IPS-18a (cell line): Measurements from ENCODE around the gene STX8.
"Not testable (repeated sequence)": the region's sequence is repeated elsewhere in the genome, so short reads cannot be mapped to it uniquely, and the experiment has no call there.

Experiments
- H3K27ac ChIP-seq: one replicate; pipeline ENCODE4 v1.5.1; 2013; ENCODE audit warnings: low read length
- H3K27me3 ChIP-seq: one replicate; pipeline ENCODE4 v1.6.1; 2013; ENCODE audit warnings: mild to moderate bottlenecking, low read length; ENCODE audit not compliant: control insufficient read depth, insufficient read depth
- H3K36me3 ChIP-seq: one replicate; pipeline ENCODE4 v1.6.1; 2013; ENCODE audit warnings: low read depth, low read length; ENCODE audit not compliant: control insufficient read depth
- H3K4me1 ChIP-seq: one replicate; pipeline ENCODE4 v1.6.1; 2013; ENCODE audit warnings: low read depth, low read length; ENCODE audit not compliant: control insufficient read depth
- H3K4me3 ChIP-seq: one replicate; pipeline ENCODE4 v1.5.1; 2013; ENCODE audit warnings: low read length
- H3K9ac ChIP-seq: one replicate; pipeline ENCODE4 v1.6.1; 2013; ENCODE audit warnings: mild to moderate bottlenecking, low read length, moderate library complexity
- H3K9me3 ChIP-seq: one replicate; pipeline ENCODE4 v1.6.1; 2013; ENCODE audit warnings: low read depth, low read length; ENCODE audit not compliant: control insufficient read depth

The STX8 gene

DNA sequence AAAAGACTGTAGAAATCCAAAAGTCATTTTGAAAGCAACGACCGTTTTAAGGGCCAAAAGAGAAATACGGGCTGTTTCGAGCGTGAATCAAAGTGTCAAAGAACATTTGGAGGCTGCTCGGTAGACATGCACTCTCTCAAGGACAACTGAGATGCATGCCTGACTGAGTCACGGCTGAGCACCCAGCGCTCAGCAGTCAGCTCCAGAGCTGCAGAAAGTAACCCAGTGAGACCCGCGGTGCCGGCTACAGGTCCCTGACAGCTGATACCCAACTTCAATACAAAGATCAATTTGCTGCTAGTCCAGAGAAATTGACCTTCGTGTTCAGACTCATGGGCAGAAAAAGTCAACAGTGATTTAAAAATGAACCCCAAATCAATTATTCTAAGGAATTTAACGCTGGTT, 214.9 kb downstream of the STX8 start:
- H3K36me3 ChIP-seq: no peaks in the 10 kb centered on the region
- H3K9ac ChIP-seq: no peak overlapping the region
- H3K9me3 ChIP-seq: no peaks in the 10 kb centered on the region
- H3K4me3 ChIP-seq: no peak overlapping the region
- no peaks in the 10 kb centered on the region for H3K27me3 ChIP-seq
- no peak overlapping the region for H3K27ac ChIP-seq
- H3K4me1 ChIP-seq: no peaks in the 10 kb centered on the region

DNA sequence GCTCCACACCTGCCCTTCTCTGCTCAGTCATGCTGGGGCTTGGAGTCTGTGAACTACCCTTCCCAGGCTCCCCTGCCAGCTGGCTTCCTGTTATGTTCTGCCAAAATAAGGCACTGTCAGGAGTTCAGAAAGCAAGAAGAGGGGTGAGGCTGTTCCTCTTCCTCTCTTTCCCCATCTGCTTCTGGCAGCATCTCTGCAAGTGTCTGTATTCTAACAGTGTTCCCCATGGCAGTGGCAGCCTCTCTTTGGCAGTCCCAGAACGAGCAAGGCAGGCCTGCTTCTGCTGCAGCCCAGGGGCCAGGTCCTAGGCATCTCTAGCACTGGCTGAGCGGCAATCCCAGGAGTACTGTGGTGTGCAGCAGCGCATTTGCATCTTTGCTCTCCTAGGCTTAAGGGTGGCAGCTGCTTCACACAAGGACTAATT, 219.1 kb downstream of the STX8 start:
- H3K4me1 ChIP-seq: no peaks in the 10 kb centered on the region
- H3K9ac ChIP-seq: no peak overlapping the region
- H3K4me3 ChIP-seq: no peak overlapping the region
- H3K27ac ChIP-seq: no peak overlapping the region
- H3K27me3 ChIP-seq: no peaks in the 10 kb centered on the region
- no peaks in the 10 kb centered on the region for H3K36me3 ChIP-seq
- H3K9me3 ChIP-seq: no peaks in the 10 kb centered on the region

DNA sequence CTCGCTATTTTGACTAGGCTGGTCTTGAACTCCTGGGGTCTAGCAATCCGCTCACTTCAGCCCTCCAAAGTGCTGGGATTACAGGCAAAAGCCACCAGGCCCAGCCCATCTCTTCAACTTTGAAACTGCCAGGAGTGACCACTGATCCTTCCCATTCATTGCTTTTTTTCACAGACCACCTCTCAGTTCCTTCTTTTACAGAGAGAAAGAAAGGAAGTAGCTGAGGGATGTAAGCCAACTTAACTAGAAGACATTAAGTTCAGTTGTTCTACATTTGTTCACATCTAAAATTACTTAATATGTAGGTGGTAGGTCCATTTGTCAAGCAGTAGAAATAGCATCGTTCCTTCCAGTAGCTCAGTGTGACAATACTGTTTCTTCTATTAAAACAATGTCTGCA, 219.8 kb downstream of the STX8 start:
- no peaks in the 10 kb centered on the region for H3K27me3 ChIP-seq
- no peak overlapping the region for H3K4me3 ChIP-seq
- H3K4me1 ChIP-seq: no peaks in the 10 kb centered on the region
- H3K9me3 ChIP-seq: no peaks in the 10 kb centered on the region
- H3K27ac ChIP-seq: no peak overlapping the region
- no peaks in the 10 kb centered on the region for H3K36me3 ChIP-seq
- H3K9ac ChIP-seq: no peak overlapping the region

DNA sequence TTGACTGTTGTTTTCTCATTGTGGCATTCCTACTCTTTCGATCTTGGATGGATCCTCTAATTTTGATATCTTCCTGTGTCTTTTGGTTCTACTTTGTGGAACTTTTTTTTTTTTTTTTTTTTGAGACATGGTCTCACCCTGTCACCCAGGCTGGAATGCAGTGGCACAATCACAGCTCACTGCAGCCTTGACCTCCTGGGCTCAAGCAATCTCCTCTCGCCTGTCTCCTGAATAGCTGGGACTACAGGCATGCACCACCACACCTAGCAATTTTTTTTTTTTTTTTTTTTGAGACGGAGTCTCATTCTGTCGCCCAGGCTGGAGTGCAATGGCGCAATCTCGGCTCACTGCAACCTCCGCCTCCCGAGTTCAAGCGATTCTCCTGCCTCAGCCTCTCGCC, 220.4 kb downstream of the STX8 start:
- not testable (repeated sequence) for H3K4me3 ChIP-seq, H3K27ac ChIP-seq, H3K27me3 ChIP-seq, H3K4me1 ChIP-seq, H3K9me3 ChIP-seq, H3K9ac ChIP-seq, H3K36me3 ChIP-seq

DNA sequence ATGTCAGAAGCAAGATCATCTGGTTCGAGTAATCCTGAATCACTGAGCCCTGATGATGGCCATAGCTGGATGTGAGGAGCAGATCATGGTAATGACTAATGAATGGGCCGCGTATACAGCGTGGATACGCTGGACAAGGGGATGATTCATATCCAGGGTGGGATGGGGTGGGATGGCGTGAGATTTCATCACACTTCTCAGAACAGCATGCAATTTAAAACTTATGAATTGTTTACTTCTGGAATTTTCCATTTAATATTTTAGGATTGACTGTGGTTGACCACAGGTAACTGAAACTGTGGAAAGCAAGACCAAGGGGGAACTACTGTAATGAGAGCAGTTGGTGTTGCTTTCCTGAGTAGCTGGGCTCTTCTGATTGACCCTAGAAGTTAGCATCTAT, 225.5 kb downstream of the STX8 start:
- Histone ChIP-seq H3K9ac (no peak overlapping the region), H3K9me3 (no peaks in the 10 kb centered on the region), H3K27ac (no peak overlapping the region)

DNA sequence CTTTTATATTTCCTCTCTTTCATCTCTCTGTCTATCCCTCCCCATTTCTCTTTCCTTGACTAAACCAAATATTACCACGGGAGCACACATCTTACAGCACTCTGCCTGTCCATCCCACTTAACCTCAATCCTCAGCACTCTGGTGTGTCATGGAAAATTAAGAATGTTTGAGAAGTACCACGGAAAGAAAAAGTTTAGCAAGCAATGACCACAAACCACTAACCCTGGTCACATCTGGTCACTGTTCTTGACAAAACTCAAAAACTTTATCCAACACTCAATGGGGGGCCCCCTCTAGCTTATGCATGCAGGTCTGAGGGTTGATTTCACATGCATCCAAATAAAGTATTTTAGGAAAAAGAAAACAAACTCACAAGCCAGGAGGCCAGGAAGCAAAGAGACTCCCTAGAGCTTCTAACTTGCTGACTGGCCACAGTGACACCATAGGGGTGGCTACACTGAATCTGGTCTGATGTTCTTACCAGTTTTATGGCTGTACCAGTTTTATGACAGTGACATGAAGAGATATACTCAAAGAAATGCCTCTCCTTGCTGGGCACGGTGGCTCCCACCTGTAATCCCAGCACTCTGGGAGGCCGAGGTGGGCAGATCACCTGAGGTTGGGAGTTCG, 229.2 kb downstream of the STX8 start:
- Histone ChIP-seq H3K27me3 (no peaks in the 10 kb centered on the region), H3K9me3 (no peaks in the 10 kb centered on the region), H3K27ac (no peak overlapping the region)

More for the DNA sequence above, 225.5 kb downstream of the STX8 start:
- Histone ChIP-seq H3K4me3 (no peak overlapping the region), H3K36me3 (no peaks in the 10 kb centered on the region), H3K27me3 (no peaks in the 10 kb centered on the region), H3K4me1 (no peaks in the 10 kb centered on the region)

DNA sequence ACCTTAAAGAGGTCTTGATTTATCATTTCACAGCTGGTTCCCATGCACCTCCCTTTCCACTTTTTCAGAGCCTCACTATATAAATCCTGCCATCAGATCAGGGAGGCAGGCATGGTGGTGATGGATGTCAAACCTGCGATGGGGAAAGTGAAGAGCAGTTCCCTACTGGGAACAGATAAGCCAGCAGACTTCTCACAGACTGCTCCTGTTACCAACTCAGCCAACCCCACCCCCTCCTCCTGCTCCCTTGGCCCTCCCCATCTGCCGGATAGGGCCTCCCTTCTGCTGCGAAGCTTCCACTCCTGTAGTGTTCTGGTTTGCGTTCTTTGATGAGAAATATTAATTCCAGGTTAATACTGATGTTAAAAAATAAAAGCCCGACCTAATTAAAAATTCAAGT, 232.1 kb downstream of the STX8 start:
- Histone ChIP-seq H3K27ac (no peak overlapping the region), H3K9me3 (no peaks in the 10 kb centered on the region), H3K27me3 (no peaks in the 10 kb centered on the region), H3K4me1 (peaks cover 8% of the 10 kb centered on the region), H3K36me3 (no peaks in the 10 kb centered on the region), H3K9ac (no peak overlapping the region), H3K4me3 (no peak overlapping the region)

More for the DNA sequence above, 229.2 kb downstream of the STX8 start:
- Histone ChIP-seq H3K4me1 (peaks cover 8% of the 10 kb centered on the region), H3K9ac (no peak overlapping the region), H3K36me3 (no peaks in the 10 kb centered on the region), H3K4me3 (no peak overlapping the region)

DNA sequence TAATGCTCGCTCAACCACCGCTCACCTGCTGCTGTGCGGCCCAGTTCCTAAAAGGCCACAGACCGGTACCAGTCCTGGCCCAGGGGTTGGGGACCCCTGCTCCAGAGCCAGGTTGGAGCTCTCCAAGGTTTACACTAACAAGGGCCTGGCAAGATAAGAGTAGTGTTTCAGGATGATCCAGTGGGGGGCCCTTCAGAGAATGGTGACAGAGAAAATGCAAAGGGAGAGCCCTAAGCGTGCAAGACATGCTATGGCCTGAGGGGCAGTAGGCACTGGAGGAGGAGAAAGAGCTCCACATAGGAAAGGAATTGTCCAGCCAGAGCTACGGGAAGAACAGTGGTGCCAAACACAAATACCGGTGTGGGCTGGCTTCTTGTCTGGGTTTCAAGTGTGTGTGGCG, 233.4 kb downstream of the STX8 start:
- Histone ChIP-seq H3K27ac (no peak overlapping the region), H3K9me3 (no peaks in the 10 kb centered on the region), H3K4me1 (peaks cover 8% of the 10 kb centered on the region), H3K36me3 (no peaks in the 10 kb centered on the region), H3K4me3 (no peak overlapping the region), H3K9ac (no peak overlapping the region), H3K27me3 (no peaks in the 10 kb centered on the region)

DNA sequence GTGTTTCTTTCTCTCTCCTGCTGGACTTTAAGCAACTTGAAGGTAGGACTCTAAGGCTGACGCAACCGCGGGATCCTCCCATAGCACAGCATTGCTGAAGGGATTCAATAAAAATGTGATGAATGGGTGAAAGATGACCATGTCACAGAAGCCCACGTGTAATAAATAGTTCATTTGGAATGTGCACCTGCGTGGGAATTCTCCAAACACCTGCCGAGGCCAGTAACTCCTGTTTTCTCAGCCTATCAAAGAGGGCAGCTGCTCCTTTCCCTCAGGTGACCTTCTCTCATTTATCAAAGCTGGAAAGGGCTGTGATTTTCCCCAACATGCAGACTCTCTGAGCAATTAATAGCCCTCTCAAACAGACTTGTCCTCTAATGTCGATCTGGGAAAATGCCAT, 235.7 kb downstream of the STX8 start:
- no peak overlapping the region for H3K4me3 ChIP-seq
- H3K9me3 ChIP-seq: peaks cover 4% of the 10 kb centered on the region
- H3K27me3 ChIP-seq: no peaks in the 10 kb centered on the region
- no peak overlapping the region for H3K27ac ChIP-seq
- H3K4me1 ChIP-seq: peaks cover 8% of the 10 kb centered on the region
- H3K9ac ChIP-seq: no peak overlapping the region
- H3K36me3 ChIP-seq: no peaks in the 10 kb centered on the region

DNA sequence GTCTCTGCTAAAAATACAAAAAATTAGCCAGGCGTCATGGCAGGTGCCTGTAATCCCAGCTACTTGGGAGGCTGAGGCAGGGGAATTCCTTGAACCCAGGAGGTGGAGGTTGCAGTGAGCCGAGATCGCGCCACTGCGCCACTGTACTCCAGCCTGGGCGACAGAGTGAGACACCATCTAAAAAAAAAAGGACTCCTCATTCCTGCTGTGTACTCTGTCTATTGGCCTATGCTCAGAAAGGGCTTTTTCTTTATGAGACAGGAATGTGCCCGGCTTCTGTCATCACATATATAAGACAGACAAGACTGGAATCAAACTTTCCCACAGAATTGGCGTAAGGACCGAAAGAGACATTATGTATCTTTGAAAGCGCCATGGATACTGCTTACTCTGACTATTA, 236.1 kb downstream of the STX8 start:
- not testable (repeated sequence) for H3K4me1 ChIP-seq, H3K36me3 ChIP-seq, H3K27me3 ChIP-seq, H3K9ac ChIP-seq, H3K9me3 ChIP-seq, H3K27ac ChIP-seq, H3K4me3 ChIP-seq

DNA sequence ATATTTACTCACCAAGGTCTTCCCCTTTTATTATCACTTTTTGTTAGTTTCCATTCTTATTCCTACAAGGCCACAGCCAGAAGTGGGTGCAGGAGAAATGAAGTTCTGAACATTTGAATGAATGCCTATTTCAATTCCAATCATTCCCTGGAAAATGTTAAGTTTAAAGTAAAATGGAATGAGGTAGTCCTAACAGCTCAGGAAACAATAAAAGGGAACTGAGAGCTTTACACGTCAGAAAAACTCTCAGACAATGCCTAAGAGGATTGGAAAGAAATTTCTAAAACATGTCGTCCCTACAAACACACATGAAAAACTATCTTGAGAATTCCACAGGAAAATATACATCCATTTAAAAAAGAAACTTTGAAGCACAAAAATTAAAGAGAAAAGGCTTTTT, 238.8 kb downstream of the STX8 start:
- Histone ChIP-seq H3K4me3 (no peak overlapping the region), H3K9me3 (peaks cover 9% of the 10 kb centered on the region), H3K27me3 (peaks cover 5% of the 10 kb centered on the region), H3K9ac (no peak overlapping the region), H3K36me3 (no peaks in the 10 kb centered on the region), H3K4me1 (peaks cover 5% of the 10 kb centered on the region), H3K27ac (no peak overlapping the region)

DNA sequence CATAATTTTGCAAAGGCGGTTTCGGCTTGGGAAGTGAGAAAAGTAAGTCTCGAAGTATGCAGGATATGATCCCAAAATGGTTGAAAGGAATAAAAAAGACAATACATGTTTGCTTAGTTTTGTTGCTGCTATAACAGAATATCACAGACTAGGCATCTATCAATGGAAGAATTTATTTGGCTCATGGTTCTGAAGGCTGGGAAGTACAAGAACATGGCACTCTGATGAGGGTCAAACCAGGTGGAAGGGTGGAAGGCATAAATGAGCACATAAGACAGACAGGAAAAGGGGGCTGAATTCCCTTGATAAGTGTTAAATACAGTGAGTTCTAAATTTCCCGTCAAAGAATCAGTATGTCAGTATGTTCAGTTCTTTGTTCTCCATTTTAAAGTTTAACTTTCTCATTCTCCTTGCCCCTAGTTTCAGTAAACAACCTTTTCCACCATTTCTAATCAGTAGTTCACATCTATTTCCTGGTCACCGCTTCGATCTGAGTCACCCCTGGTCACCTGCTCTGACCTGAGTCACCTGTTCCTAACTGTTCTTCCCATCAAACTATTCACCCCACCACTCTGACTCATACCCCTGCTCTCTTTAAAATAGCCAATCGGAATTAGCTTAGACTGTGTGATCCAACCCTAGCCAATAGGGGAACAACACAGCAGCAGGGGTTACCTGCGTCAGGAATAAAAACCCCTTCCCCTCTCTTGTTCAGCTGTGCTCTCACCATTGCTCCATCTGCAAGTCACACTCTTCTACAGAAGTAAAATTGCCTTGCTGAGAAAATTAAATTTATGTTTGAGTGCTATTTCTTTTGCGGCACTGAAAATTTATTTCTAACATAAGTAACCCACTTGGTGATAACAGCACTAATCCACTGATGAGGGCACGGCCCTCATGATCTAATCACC, 240.8 kb downstream of the STX8 start:
- no peak overlapping the region for H3K9ac ChIP-seq
- H3K27me3 ChIP-seq: peaks cover 12% of the 10 kb centered on the region
- H3K4me1 ChIP-seq: peaks cover 25% of the 10 kb centered on the region
- H3K27ac ChIP-seq: no peak overlapping the region
- no peaks in the 10 kb centered on the region for H3K36me3 ChIP-seq
- no peak overlapping the region for H3K4me3 ChIP-seq
- H3K9me3 ChIP-seq: peaks cover 9% of the 10 kb centered on the region
